GM19468 (cell line): ENCODE results near the gene ABO.
"Not testable (repeated sequence)": the region's sequence is repeated elsewhere in the genome, so short reads cannot be mapped to it uniquely, and the experiment has no call there.

ENCODE experiments used
- ATAC-seq: cut with Tn5 transposase; IDR thresholded peaks from one replicate; pipeline ENCODE4 v1.9.1; 2021; ENCODE audit warnings: mild to moderate bottlenecking, moderate library complexity, moderate number of reproducible peaks; ENCODE audit not compliant: unreplicated experiment; ENCODE audit errors: extremely low read depth

The ABO gene

GRCh38 chr9:133248726-133249295, 26.2 kb downstream of the ABO start:
- ATAC-seq = no peak

DNA sequence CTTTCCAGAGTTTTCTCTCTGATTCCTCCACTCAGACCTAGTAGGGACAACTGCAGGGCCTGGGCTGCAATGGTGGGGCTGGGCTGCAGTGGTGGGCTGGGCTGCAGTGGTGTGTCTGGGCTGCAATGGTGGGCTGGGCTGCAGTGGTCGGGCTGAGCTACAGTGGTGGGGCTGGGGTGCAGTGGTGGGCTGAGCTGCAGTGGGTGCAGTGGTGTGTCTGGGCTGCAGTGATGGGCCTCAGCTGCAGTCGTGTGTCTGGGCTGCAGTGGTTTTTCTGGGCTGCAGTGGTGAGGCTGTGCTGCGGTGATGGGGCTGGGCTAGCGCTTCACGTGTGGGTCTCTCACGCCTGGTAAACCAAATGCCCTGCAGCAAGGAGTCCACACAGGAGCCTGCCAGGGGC, 27.4 kb downstream of the ABO start:
- ATAC-seq = no peak

- no peak for ATAC-seq
These were observed 28.0 kb downstream of the ABO start for GRCh38 chr9:133246991-133247390.

DNA sequence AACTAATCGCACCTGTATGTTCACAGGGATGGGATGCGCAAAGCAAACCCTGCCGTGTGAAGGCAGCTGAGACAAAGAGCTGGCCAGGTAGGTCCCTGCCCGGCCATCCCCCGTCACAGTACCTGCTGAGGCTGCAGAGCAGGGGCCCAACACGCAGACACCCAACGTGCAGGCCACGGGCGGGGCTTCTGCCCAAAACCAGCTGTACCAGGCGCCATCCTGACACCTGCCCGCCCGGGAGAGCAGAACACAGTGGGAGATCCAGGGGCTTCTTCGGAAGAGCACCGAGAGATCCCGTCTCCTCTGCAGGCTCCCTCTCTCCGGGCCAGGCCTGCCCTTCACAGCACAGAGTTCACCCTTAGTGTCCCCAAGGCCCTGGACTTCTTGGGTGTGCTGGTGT, 28.4 kb downstream of the ABO start:
- ATAC-seq = no peak

DNA sequence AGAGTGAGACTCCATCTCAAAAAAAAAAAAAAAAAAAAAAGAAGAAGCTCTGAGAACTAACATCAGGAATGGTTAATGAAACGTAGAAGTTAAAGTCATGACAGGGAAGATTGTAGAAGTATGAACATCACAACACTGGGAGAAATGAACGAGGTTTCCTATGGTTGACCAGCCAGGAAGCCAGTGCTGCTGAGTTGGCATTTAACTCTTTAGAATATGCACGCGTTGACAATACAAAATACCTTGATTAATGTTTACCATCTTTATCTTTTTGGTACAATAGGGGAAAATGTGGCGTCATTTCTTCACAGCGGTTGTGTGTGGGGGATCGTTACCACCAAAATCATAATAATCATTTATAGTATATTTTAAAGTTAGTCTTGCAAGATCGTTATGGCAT, 32.0 kb downstream of the ABO start:
- ATAC-seq = no peak

DNA sequence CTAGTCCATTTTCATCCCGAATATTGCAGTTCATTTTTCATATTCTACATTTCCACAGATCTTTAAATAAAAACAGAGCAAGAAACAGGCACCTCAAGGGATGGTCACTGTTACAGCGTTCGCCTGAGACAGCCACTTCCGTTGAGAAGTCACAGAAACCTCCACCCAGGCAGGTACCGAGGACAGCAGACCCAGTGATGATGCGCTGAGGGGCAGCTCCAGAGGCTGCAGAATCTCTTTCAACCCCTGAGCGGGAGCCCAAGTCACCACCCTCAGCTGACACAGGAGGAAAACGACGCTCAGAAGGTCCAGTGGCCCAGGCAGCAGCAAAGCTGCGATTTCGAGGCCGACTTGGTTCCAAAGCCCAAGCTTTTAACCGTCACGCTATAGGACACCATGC, 32.8 kb downstream of the ABO start:
- no peak for ATAC-seq

DNA sequence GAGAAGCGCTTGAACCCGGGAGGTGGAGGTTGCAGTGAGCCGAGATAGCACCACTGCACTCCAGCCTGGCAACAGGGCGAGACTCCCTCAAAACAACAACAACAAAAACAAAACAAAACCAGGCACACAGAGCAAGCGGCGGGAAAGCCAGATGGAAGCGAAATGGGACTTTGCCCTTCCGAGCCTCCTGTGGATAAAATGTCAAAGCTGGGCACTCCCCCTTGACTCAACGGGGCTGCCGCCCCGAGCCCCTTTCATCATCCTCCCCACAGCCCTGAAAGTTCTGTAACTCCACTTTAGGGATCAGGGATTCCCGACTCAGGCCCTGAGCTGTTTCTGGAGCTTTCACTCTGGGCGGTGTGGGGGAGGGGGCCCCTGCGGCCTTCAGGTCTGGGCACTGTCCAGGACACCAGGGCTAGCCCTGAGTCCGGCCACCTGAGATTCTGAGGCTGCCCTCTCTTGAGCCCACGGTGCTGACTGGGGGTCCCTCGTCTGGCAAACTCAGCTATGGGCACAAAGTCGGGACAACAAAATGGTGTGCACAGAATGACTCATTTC, 35.4 kb downstream of the ABO start:
- ATAC-seq = no peak

DNA sequence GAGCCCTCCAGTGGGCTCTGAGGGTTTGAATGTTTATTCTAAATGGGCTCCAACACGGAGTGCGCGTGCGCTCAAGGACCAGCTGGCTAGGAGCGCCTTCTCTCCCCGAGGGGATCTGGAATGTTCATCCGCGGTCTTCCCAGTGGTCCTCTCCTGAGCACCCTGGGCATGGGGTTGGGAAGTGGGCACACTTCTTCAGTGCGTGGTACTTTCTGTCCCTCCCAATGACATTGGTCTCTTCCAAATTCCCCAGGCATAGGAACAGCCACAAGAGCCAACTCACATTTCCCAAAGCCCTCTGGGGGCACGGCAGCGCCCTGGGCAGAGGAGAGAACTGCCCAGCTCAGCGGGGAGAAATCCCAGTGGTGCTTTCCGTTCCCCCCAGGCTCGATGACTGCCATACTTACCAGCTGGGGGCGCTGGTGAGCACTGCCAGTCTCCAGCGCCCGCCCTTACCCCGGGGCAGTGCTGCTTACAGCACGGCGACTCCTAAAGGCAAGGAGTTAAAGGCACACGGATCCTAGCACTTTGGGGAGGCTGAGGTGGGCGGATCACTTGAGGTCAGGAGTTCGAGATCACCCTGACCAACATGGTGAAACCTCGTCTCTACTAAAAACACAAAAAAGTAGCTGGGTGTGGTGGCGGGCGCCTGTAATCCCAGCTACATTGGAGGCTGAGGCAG, 36.0 kb downstream of the ABO start:
- ATAC-seq = no peak

DNA sequence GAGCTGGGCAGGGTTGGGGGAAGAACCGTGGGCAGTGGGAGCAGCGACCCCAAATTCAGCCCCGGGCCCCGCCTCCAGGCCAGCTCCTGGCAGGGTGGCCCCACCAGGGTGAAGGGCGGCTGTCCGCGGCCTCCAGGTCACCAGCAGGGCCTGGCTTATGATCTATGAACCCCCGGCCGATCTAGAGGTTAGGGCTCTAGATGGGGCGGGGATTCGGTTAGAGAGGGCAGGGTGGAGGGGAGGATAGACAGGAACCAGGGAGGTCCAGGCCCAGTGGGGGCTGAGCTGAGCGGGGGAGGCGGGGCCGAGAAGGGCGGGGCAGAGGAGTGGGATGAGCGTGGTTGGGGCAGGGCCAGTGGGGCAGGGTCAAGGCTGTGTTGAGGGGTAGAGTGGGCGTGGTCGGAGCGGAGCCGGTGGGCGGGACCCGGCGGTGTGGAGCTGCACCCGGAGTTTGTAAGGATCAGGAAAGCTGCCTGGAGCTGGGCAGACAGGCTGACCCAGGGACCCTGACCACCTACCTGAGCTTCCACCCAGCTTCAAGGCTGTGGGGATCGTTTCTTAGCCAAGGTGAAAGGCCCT, 36.6 kb downstream of the ABO start:
- no peak for ATAC-seq

- ATAC-seq = no peak
These were observed 37.8 kb downstream of the ABO start for GRCh38 chr9:133237035-133237731.

DNA sequence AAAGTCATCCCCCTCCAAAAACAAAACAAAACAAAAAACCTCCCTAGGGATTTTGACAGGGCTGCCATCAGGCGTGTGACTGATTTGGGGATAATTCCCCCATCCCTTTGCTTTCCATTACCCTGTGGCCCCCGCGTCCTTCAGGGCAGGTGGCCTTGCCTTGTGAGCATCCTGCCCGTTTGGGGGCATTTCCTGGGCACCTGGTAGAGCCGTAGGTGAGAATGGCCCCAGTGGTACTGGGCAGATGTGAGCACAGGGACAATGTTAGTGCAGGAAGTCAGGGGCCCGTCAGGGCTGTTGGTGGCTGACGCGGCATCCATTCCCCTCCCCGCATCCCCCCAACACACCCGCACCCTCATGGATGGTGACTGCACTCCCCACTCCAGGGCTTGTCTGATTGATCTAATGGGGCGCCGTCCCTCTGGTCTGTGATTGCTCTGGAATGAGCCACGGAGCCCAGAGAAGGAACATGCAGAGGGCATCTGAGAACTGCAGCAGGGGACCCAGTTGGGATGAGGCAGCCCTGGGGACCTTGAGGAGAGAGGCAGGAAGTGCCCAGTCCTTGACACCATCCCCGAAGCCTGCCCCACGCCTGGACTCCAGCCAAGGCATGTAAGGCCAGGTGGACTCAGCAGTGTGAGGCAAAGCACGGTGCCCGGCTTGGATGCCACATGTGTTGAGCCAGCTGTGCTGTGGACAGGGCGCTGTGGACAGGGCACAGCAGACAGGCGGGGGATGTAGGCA, 38.5 kb downstream of the ABO start:
- ATAC-seq = not testable (repeated sequence)

DNA sequence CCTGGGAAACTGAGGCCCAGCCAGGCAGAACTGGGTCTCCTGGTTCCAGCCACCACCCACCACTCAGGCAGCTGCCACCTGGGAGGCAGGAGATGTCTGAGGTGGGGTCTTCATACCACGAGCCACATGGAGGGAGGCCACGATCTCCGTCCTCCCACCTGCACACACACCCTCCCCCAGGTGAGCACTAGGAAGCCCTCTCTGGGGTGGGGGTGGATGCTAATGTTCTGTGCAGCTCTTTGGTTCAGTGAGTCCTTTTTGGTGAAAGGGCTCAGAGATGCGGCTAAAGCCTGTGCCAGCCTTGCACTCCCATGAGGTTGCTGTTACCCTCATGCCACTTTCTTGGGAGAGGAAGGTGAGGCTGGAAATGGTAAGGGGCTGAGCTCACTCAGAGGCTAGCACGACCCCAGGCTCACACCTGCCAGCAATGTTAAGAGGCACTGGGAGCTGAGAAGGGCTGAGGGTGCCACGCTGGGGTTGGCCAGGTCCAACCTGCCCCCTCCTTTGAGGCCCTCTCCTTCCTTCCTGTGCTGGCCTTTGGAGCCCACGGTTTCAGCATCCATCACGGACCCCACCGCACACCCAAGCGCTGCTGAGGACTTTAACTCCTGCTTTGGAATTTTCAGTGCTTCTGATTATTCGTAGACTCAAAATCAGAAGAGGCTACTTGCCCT, 39.3 kb downstream of the ABO start:
- ATAC-seq = no peak

GRCh38 chr9:133234577-133235322, 40.3 kb downstream of the ABO start:
- ATAC-seq = no peak

DNA sequence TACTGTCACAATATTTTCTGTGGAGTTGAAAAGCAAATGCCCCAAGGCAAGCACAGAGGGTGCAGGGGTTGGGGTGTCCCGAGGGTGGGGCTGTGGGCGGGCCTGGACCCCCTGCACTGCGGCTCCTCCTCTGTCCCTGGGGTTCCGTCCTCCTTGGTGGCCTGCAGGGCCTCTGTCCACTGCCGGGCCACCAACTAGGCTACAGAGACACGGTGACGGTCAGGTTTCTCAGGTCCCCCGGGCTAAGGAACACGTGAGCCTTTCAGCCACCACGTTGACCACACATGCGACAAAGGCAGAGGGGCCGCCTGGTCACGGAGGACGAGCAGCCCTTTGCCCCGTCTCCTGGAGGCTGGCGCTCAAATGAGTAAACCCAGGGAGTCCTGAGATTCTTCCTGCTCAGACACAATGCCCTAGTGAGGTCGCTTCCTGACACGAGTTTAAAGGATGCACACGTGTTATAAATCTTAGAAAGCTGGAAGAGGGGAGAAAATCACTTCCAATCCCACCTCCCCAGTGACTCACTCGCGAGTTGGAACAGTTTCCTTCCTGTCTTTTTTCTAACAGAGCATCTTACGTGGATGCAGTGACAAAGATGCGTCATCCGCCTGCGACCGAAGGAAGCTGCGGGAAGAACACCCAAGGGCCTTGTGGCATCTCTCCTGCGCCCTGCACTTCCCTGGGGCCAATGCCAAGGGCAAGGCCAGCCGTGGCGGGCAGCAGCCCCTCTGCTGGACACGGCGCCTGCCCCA, 41.1 kb downstream of the ABO start:
- ATAC-seq = no peak

GRCh38 chr9:133231934-133232568, 43.0 kb downstream of the ABO start:
- not testable (repeated sequence) for ATAC-seq

- ATAC-seq = not testable (repeated sequence)
These were observed 44.5 kb downstream of the ABO start for GRCh38 chr9:133230514-133230913.

- no peak for ATAC-seq
These were observed 44.9 kb downstream of the ABO start for GRCh38 chr9:133230093-133230492.
